BJ (cell line): ENCODE data around the gene TMEM169. TPM values are rescaled to one million over a fixed set of nuclear protein-coding genes. Genes with fewer than 3 reads are reported as not detected.
"Not testable (repeated sequence)": the region's sequence is repeated elsewhere in the genome, so short reads cannot be mapped to it uniquely, and the experiment has no call there.

Source experiments
- CTCF ChIA-PET: fragments of 350-600 bp; formaldehyde crosslinking; extraction: SDS; loops from one replicate; lab custom pipeline; 2021; ENCODE audit warnings: antibody characterized with exemption, inconsistent platforms; lab: Yijun Ruan, JAX
- POLR2A ChIA-PET: fragments of 300-600 bp; sonication (Branson Sonifier 250); formaldehyde crosslinking; extraction: SDS; loops from one replicate; lab custom pipeline; 2021; ENCODE audit warnings: antibody characterized with exemption; lab: Charles Lee
- DNase-seq: peaks from one replicate; pipeline ENCODE4 v3.0.0-alpha.2; 2011; ENCODE audit warnings: low read depth
- H3K27me3 ChIP-seq: 2 replicates; pipeline ENCODE4 v1.6.0; 2011; ENCODE audit warnings: low read length; ENCODE audit not compliant: control insufficient read depth, insufficient read depth
- H3K36me3 ChIP-seq: 2 replicates; pipeline ENCODE4 v1.5.1; 2011; ENCODE audit warnings: low read length; ENCODE audit not compliant: control insufficient read depth, insufficient read depth
- H3K4me3 ChIP-seq: 2 replicates; pipeline ENCODE4 v1.5.1; 2011; ENCODE audit warnings: low read depth, mild to moderate bottlenecking, control low read depth, low read length
- polyA plus RNA-seq: library from polyadenylated mRNA; depleted of rRNA; stranded (reverse); fragments of >200 nt; gene quantifications from 2 replicates; pipeline ENCODE4 v1.2.3, GENCODE V29; 2011
- TF ChIP-seq, protein P1 (sequence below): IDR thresholded peaks from 2 replicates; pipeline ENCODE4 v1.5.1; 2011; ENCODE audit warnings: low read depth, mild to moderate bottlenecking, control low read depth, inconsistent platforms, low read length, moderate library complexity; ENCODE audit not compliant: insufficient read depth

Gene TMEM169
- polyA plus RNA-seq, 1 experiment = 0.10 TPM

- POLR2A ChIA-PET = no interaction called here
- CTCF ChIA-PET = interaction anchor here (1.1 kb wide), 1 partner anchor 15 kb away, joined by 3 read pairs; no protein-coding TSS in a partner anchor
- DNase-seq = no peak
- Histone ChIP-seq H3K36me3 (no peaks in the 10 kb centered on the region), H3K4me3 (no peak overlapping the region), H3K27me3 (no peaks in the 10 kb centered on the region)
- TF ChIP-seq, protein P1, sequence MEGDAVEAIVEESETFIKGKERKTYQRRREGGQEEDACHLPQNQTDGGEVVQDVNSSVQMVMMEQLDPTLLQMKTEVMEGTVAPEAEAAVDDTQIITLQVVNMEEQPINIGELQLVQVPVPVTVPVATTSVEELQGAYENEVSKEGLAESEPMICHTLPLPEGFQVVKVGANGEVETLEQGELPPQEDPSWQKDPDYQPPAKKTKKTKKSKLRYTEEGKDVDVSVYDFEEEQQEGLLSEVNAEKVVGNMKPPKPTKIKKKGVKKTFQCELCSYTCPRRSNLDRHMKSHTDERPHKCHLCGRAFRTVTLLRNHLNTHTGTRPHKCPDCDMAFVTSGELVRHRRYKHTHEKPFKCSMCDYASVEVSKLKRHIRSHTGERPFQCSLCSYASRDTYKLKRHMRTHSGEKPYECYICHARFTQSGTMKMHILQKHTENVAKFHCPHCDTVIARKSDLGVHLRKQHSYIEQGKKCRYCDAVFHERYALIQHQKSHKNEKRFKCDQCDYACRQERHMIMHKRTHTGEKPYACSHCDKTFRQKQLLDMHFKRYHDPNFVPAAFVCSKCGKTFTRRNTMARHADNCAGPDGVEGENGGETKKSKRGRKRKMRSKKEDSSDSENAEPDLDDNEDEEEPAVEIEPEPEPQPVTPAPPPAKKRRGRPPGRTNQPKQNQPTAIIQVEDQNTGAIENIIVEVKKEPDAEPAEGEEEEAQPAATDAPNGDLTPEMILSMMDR = no peak
Observed at GRCh38 chr2:216073773-216074172, 7.9 kb upstream of the TMEM169 start.

- Histone ChIP-seq H3K4me3 (no peak overlapping the region), H3K36me3 (no peaks in the 10 kb centered on the region), H3K27me3 (no peaks in the 10 kb centered on the region)
- TF ChIP-seq, protein P1 = no peak
- DNase-seq = no peak
- ChIA-PET POLR2A (no interaction called here), CTCF (interaction anchor here (1.1 kb wide), 1 partner anchor 16 kb away, joined by 3 read pairs; no protein-coding TSS in a partner anchor)
Observed at GRCh38 chr2:216074380-216074779, 7.3 kb upstream of the TMEM169 start.

DNA sequence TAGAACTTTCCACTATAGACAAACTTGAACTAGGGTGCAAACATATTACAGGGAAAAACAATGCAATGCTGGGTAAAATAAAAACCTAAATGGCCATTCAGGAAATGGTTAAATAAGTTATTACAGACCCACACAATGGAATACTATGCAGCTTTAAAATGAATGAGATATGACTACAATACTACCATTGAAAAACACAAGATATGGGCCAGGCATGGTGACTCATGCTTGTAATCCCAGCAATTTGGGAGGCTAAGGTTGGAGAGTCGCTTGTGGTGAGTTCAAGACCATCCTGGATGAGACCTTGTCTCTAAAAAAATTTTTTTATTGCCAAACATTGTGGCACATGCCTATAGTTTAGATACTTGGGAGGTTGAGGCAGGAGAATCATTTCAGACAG, 6.9 kb upstream of the TMEM169 start:
- Histone ChIP-seq H3K4me3 (no peak overlapping the region), H3K27me3 (no peaks in the 10 kb centered on the region), H3K36me3 (no peaks in the 10 kb centered on the region)
- ChIA-PET POLR2A (no interaction called here), CTCF (interaction anchor here (1.1 kb wide), 1 partner anchor 16 kb away, joined by 3 read pairs; no protein-coding TSS in a partner anchor)
- TF ChIP-seq, protein P1 = no peak
- DNase-seq = no peak

DNA sequence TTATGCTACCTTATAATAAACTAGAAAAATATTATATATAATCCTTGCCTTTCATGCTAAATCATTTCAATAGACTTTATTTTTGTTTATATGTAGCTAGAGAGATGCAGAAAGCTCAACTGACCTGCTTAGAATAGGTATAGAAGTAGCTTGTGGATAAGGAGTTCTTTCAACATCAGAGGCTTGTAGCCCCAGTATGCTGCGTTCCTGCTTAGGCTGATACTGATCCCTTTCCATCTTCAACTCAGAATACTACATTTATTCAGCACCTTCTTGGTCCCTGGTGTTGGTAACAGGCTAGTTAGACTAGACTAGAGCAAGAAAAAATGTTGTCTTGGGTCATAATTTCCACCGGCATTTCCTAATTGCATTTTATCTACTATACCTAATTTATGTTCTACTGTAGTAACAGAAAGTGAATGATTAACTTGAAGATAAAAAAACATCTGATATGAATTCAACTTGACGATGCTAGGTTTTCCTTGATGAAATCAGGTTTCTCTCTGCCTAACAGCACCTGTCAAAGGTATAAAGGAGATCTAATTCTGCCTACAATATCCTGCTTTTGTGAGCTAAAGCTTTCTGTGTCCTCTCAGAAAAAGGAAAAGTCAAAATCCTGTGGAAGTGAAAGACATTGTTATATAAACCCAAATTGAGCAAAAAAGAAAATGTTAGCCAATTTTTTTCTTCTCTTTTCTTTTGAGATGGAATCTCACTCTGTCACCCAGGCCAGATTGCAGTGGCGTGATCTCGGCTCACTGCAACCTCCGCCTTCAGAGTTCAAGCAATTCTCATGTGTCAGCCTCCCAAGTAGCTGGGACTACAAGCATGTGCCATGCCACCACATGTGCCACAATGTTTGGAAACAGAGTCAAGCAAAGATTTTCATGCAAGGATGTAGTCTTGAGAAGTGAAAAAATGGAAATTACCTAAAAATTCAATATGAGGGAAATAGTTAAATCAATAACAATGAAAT, 5.9 kb upstream of the TMEM169 start:
- Histone ChIP-seq H3K36me3 (no peaks in the 10 kb centered on the region), H3K27me3 (no peaks in the 10 kb centered on the region), H3K4me3 (no peak overlapping the region)
- TF ChIP-seq, protein P1 = no peak
- DNase-seq = no peak
- ChIA-PET POLR2A (no interaction called here), CTCF (interaction anchor here (0.8 kb wide), 1 partner anchor 146 kb away, joined by 3 read pairs; no protein-coding TSS in a partner anchor)

DNA sequence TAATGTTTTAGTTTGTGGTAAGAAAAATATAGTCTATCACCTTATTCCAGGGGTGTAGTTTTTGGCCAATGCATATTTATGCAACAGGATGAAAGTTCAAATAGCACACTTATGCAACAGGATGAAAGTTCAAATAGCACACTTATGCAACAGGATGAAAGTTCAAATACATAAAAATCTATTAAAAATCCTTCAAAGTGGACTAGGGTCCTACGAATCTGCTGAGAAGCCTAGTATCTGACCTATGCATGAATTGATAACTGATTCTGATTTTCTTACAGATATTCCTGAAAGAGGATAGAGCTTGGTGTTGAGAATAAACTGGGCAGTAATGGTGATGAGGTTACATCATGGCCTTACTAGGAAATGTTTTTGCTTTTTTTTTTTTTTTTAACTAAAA, 2.9 kb upstream of the TMEM169 start:
- ChIA-PET CTCF (no interaction called here), POLR2A (no interaction called here)
- H3K4me3 ChIP-seq = no peak overlapping the region
- DNase-seq = no peak
- TF ChIP-seq, protein P1 = no peak
- H3K36me3 ChIP-seq = no peaks in the 10 kb centered on the region
- no peaks in the 10 kb centered on the region for H3K27me3 ChIP-seq

- DNase-seq, H3K27me3 ChIP-seq, H3K36me3 ChIP-seq, POLR2A ChIA-PET, H3K4me3 ChIP-seq, CTCF ChIA-PET: not testable (repeated sequence)
Observed at GRCh38 chr2:216080048-216080447, 1.7 kb upstream of the TMEM169 start.
